HG02943 (cell line): ENCODE measurements around the gene TTC22.
"Not testable (repeated sequence)": the region's sequence is repeated elsewhere in the genome, so short reads cannot be mapped to it uniquely, and the experiment has no call there.

Experiments used
- ATAC-seq: cut with Tn5 transposase; IDR thresholded peaks from one replicate; pipeline ENCODE4 v1.9.1; 2021; ENCODE audit warnings: mild to moderate bottlenecking, low read depth, moderate library complexity; ENCODE audit not compliant: unreplicated experiment

Gene TTC22

DNA sequence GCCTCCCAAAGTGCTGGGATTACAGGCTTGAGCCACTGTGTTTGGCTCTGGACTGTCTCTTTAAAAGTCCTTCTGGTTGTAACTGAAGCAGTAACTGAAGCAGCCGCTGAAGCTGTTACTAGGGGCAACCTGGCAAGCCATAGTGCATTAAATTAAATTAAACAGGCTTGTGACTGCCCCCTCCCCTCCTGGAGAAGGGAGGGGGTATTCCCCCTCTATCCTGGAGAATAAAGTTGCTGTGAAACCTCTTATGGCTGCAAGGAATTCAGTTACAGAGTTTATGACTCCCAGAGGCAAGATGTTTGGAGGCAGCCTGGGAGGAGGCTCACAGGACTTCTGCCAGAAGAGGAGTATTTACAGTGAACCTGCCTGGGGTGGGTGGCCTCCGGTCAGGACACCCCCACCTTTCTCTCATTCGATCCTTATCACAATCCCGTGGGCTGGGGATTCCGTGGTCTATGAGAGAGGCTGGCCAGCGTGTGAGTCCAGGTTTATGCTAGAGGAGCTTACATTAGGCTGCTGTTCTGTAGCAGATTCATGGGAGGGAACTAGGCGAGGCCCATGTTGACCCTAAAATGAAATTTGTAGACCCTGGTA, 8.3 kb downstream of the TTC22 start:
- no peak for ATAC-seq

DNA sequence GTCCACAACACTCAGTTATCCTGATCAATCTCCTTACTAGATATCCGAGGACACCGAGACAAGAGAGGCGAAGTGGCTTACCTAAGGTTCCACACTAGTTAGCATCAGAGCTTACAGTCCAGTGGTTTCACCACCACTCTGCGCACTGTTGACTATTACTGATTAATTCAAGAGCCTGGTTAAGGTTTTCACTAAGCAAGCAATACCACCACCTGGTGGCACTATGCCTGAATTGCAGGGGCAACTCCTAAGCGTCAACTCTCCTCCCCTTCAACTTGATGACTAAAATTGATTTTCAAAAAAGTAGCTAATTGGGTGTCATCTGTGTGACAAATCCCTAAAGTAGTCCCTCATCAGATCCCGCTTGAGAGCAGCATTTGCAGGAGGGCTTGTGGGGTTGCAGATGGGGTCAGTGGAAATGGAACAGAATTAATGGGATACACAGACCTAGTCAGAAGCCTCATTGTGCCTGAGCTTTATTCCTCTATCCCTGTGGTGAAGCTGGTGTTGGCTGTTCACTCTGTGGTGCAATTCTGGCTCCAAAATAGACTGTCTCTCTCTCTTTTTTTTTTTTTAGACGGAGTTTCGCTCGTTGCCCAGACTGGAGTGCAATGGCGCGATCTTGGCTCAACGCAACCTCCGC, 9.1 kb downstream of the TTC22 start:
- no peak for ATAC-seq

DNA sequence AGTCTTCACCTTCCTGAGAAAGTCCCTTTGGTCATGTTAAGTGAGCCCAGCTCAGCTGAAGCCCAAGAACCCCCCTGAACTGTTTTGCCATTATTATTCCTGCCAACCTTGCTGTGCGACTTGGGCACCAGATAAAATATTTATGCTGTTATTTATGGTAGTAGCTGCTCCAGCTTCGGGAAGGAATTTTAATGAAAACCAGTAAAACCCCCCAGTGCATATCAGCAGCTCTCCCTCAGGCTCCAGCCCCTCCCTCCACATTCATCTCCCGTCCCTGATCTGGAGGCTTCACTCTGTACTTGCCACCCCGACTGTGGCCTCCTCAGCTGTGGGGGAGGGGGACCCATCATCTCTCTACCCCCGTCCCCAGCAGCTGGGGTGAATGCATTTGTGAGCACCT, 12.7 kb downstream of the TTC22 start:
- no peak for ATAC-seq

DNA sequence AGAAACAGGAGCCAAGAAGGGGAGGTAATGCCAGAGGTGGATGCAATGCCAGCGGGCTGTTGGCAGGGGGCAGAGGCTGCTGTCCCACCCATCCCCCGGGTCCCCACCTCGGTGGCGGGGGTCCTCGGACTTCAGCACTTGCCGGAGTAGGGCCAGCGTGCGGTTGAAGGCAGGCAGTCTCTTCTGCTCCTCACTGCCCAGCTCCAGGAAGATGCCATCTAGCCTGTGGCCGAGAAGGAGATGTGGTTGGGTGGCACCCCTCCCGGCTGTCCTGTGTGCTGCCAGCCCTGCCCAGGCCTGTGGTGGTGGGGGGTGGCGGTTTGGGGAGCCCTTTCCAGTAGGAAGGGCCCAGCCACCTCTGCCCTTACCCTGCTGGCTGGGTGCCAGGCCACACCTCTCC, 13.5 kb downstream of the TTC22 start:
- no peak for ATAC-seq

DNA sequence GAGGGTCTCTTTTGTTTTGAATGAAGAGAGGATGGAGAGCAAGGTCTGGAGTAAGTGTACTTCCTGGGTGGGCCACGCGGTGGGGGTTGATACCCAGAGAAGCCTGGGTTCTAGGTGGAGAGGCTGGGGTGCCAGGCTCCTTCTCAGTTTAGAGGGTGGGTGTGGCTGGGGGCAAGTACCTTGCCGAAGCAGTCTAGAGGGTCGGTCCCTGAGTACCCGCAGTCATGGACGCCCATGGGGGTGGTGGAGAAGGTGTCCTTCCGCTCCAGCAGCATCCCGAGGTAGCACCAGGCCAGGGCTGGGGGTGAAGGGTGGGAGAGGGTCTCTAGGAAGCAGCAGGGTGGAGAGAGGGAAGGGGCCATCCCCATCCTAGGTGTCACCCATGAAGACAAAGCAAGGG, 14.3 kb downstream of the TTC22 start:
- ATAC-seq, result no peak

DNA sequence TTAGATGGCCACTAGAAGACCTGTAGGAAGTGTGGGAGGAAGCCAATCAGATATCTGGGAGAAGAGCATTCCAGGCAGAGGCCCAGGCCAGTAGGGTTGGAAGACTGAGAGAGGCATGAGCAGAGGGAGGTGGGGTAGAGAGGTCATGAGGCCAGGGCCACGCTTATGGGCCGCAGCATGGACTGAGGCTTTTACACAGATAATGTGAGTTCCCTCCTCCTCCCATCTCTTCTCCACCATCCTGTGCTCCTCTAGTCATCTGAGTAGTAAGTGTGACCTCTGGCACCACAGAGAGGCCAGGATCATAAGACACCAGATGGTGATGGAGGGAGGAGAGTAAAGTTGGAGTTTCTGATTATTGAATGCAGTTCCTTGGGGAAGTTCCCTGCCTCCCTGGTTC, 17.1 kb downstream of the TTC22 start:
- no peak for ATAC-seq

DNA sequence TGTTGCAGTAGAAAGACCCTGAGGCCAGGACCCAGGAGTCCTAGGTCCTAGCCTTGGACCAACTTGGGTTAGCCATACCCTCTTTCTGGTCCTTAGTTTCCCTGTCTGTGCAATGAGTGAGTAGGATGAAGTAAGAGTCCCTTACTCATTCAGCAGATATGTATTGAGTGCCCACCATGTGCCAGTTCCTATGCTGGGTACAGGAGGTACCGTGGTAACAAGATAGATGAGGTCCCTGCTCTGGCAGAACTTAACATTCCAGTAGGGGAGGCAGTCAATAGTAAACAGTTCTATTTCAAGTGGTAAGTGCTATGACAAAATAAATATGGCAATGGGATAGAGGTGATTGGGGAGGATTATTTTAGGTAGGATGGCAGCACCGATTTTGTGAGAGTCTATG, 18.5 kb downstream of the TTC22 start:
- ATAC-seq, result no peak

DNA sequence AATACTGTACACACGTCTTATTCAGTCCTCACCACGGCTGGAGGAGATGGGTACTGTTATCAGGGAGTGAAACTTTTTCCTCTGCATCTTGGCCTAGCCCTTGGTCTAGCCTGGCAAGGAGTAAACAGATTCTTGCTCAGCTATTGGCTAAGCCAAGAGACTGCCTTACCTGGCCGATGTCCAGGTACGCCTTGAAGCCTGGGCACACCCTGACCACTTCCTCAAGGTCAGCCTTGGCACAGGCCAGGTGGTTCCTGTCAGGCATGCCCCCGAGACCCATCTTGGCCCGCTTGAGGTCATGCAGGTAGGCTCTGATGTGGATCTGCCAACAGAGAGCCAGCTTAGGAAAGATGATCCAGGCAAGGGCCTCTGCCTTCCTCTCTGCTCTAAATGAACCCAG, 19.0 kb downstream of the TTC22 start:
- no peak for ATAC-seq

DNA sequence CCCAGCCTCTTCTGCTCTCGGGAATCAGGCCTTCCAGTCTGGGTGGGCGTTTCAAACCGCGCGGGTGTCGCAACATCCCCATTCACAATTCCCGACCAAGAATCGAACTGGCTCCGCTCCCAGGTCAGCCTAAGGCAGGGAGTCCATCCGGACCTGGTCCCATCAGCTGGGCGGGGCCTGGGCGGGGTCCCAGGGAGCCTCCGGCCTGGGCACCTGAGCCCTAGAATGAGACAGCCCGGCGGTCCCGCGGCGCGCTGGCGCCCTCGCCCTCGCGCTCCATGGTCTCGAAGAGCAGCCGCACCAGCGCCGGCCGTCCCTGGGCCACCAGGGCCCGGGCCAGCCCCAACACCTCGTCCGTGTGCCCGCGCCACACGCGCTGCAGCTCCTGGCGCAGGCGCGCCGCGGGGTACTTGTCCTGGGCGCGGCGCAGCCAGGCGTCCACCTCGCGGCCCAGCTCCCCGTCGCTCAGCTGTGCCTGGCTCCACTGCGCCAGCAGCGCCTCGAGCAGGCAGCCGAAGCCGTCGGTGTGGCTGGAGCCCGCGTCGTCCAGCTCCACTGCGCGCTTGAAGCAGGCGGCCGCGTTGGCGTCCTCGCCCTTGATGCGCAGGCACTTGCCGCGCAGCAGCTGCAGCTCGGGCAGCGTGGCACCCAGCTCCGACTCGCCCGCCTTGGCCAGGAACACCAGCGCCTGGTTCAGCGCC, 19.9 kb downstream of the TTC22 start:
- ATAC-seq, result no peak

DNA sequence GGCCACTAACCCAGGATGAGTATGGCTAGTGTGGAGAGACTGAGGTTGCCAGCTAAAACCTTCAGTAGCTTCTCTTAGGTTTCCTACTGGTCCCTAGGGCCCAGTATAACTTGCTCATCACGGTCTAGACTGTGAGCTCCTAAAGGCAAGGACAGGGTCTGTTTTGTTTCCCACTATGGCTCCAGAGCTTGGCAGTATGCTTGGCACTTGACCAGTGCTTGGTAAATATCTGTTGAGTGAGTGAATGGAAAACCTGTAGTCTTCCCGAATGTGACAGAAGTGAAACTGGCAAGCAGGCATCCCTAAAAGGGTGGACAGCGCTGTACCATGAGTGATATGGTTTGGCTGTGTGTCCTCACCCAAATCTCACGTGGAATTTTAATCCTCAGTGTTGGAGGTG, 23.7 kb downstream of the TTC22 start:
- ATAC-seq, result no peak

DNA sequence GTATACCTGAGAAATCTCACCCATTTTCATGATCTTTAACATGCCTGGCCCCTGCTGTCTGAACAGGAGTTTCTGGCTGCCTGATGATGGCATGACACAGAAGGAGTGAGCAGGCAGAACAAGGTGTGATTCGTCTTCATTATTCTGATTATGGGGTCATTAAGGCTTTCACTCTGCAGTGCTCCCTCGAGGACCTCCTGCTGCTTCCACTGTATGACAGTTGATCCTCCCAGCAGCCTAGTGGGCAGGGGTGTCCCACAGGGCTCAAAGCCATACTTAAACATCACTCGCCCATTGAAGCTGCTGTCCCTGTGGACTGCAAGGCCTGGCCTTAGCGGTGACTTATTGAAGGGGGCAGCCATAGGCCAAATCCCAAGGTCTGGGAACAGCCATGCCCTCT, 24.1 kb downstream of the TTC22 start:
- ATAC-seq, result no peak

DNA sequence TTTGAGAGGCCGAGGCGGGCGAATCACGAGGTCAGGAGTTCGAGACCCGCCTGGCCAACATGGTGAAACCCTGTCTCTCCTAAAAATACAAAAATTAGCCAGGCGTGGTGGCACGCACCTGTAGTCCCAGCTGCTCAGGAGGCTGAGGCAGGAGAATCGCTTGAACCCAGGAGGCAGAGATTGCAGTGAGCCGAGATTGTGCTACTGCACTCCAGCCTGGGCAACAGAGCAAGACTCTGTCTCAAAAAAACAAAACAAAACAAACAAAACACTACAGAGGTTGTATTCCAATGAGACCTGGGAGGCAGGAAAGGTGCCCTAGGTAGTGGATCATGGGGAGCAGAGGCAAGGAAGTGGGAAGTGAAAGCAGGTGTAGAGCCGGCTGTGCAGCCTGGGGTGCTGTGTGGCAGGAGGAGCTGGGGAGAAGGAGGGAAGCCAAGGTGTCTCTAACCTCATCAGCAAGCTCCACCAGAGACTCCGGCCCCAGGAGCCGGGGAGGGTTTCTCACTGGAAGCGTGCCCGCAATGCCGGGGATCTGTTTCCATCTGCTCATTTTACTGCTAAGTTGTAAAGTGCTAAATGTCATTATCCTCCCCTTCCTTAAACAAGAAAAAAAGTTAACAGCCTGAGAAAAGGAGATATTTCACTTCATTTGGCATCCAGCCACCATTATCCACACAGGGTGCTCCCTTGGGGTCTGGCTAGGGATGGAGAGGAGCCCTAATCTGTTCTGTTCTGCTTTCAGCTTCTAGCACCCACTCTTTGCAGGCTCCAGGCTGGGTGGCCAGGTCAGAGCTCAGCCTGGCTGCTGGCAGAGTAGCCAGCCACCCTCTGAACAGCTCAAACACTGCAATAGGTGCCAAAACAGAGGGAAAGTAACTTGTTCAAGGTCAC, 25.0 kb downstream of the TTC22 start:
- ATAC-seq, result not testable (repeated sequence)

DNA sequence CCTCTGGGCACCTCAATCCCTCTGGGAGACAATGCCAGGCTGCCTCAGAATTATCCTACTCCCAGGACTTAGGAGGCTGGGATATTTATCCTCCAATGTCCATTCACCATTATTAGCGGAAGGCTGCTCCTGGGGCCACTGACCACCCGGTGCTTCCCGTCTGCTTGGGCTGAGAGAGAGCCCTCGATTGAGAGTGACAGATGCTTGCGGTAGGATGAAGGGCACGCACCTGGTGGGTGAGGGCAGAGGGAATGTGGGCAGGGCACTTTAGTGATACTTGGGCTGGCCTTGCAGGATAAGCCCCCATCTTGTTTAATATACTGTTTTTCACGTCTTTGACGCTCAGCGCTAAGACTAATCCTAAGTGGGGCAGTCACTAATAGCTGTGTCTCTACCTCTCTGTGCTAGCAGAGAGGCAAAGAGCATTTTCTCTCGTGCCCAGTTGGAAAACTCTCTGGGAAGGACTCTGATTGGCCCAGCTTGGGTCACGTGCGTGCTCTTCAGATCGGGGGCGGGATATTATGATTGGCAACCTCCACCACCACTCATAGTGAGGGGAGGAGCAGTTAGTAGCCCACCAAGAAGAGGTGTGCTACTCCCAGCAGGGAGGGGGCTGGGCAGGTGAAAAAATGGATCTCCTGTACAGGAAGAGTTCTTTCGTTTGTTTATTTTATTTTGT, 26.2 kb downstream of the TTC22 start:
- no peak for ATAC-seq

DNA sequence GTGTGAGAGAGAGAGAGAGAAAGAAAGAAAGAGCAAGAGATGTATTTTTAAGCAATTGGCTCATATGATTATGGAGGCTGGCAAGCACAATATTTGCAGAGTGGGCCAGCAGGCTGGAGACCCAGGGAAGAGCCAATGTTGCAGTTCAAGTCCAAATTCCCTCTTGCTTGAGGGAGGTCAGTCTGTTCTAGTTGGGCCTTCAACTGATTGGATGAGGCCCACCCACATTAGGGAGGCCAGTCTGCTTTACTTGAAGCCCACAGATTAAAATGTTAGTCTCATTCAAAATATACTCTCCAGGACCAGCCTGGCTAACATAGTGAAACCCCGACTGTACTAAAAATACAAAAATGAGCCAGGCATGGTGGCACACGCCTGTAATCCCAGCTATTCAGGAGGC, 28.2 kb downstream of the TTC22 start:
- ATAC-seq, result no peak

DNA sequence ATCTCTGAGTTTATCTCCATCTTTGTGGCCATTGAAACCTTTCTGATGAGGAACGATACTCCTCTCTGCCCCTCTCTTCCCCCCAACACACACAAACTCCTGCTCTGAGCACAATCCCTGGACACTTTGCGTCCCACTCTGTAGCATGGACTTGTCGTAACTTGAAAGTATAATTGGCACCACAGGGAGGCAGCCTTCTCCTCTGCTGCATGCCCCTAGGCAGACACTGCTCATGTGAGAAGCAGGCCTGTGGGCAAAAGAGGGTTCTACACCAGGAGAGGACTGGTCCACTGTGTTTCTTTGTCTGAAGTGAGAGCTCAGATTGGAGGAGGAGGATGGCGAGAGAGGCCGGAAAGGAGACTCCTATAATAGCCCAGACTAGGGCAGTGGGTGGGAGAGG, 33.0 kb downstream of the TTC22 start:
- ATAC-seq, result no peak

DNA sequence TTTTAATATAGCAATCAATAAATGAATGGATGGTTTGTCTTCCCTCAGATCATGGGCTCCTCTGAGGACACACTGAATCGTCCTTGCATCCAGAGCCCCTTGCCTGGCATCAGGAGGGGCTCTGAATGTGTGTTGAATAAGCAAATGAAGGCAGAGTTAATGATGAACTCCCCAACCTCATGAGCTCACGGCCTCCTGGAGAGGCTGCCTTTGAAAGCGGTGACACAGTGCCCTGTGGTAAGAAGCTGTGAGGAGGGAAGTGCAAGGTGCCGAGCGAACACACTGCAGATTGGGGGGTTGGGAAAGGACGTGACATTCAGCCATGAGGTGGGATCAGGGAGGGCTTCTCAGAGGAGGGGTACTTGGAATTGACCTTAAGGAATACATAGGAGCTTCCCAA, 33.6 kb downstream of the TTC22 start:
- ATAC-seq, result no peak

DNA sequence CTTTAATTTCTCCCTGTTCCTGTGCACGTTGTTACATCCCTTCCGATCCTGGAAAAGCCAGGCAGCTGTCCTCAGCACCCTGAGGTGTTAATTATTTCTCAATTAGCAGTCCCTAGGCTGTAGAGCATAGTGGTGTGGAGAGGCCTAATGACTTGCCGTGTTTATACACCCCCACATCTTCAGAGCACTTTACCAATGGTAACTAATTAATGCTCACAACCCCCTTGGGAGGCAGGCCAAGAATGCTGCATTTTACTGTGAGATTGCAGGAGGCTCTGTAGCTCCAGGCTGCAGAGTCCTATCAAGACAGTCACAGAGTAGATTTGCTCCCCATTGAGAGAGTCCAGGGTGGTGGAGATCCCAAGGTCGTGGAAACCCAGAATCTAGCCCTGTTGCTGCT, 34.4 kb downstream of the TTC22 start:
- ATAC-seq, result no peak

DNA sequence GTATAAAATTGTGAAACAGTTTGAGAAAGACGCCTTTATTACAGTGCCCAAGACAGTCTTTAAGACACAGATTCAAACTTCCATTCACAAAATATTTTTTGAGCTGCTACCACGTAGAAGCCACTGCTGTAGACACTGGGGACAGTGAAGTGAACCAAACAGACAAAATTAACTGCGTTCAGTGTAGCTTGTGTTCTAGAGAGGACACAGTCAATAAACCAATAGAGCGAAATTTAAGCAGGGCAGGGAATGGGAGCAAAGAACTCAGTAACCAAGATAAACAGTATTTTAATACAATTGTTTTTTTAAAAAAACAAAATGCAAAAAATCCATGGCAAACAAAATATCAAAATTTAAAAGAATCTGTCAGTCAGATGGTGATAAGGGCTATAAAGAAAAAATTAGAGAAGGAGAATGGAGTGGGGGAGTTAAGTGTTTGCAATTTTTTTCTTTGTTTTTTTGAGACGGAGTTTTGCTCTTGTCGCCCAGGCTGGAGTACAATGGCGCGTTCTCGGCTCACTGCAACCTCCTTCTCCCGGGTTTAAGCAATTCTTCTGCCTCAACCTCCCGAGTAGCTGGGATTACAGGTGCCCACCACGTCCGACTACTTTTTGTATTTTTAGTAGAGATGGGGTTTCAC, 36.1 kb downstream of the TTC22 start:
- ATAC-seq, result peak; percentile 26

DNA sequence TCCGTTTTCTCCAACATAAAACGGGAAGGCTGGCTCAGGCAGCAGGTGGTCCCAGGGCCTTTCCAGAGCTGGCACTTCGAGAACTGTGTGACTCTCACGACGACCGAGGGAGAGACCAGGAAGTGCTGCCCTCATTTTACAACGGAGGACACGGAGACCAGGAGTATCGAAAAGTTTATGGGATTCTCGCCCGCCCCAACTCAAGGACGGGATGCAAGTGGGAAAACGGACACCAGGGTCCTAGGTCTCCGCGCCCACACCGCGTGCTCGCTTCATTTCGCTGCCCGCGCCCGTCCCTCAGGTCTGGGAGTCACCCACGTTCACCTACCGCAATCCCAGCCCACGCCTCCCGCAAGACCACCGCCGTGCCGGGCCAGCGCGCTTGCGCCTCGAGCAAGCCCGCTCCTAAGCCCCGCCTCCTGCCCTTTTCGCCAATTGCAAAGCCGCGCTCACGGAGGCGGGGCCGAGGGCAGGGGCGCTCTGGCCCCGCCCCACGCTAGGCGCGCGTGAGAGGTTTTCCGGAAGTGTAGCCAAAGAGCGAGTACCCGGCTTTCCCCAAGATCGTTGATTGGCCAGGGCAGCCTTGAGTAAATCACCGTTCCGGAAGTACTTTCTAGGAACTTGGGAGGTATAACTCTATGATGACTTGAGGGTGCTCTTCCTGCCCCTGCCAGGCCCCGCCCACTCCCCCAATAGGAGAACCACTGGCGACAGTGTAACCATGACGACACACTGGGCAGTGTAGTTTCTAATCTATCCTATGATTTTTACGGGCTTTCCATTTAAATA, 36.8 kb downstream of the TTC22 start, which contains the start of gene PARS2:
Gene PARS2, minus strand, starts transcription at position 391 of the 789 bp plus-strand sequence. CDS start 5,362 bp downstream, outside the sequence.
- ATAC-seq, result peak; percentile 95
